ENCODE results near the gene CAPN9. TPM values are rescaled to one million over a fixed set of nuclear protein-coding genes. Genes with fewer than 3 reads are reported as not detected.

CAPN9 gene
- total RNA-seq, 1 donor from 2014 or later: 0.78 TPM

GRCh38 chr1:230823426-230823825, 76.2 kb downstream of the CAPN9 start:
- H3K4me3 Mint-ChIP-seq: no peak overlapping the region
- H3K4me1 Mint-ChIP-seq: peaks cover 26% of the 10 kb centered on the region
- H3K27me3 Mint-ChIP-seq (ENCODE audit: low read depth): no peaks in the 10 kb centered on the region
- no peak for TF ChIP-seq CTCF (IDR thresholded peaks at IDR 0.05; ENCODE audit: unreplicated experiment)
- peaks cover 2% of the 10 kb centered on the region for H3K36me3 Mint-ChIP-seq
- no peaks in the 10 kb centered on the region for H3K9me3 Mint-ChIP-seq
- DNase-seq (ENCODE audit: low spot score in 2 of 2, unreplicated experiment in 2 of 2): no peak
- H3K27ac Mint-ChIP-seq: no peak overlapping the region

GRCh38 chr1:230823931-230824381, 76.8 kb downstream of the CAPN9 start:
- Mint-ChIP-seq H3K27ac (no peak overlapping the region), H3K4me1 (peaks cover 26% of the 10 kb centered on the region), H3K4me3 (no peak overlapping the region), H3K36me3 (peaks cover 2% of the 10 kb centered on the region), H3K27me3 (ENCODE audit: low read depth) (no peaks in the 10 kb centered on the region), H3K9me3 (no peaks in the 10 kb centered on the region)
- DNase-seq (ENCODE audit: low spot score in 2 of 2, unreplicated experiment in 2 of 2): no peak
- TF ChIP-seq CTCF (IDR thresholded peaks at IDR 0.05; ENCODE audit: unreplicated experiment): no peak

GRCh38 chr1:230824551-230824918, 77.3 kb downstream of the CAPN9 start:
- TF ChIP-seq CTCF (IDR thresholded peaks at IDR 0.05; ENCODE audit: unreplicated experiment): no peak
- DNase-seq (ENCODE audit: low spot score in 2 of 2, unreplicated experiment in 2 of 2): no peak
- peaks cover 2% of the 10 kb centered on the region for H3K36me3 Mint-ChIP-seq
- peak overlapping the region; percentile 44 for H3K27ac Mint-ChIP-seq
- H3K9me3 Mint-ChIP-seq: no peaks in the 10 kb centered on the region
- H3K4me1 Mint-ChIP-seq: peaks cover 26% of the 10 kb centered on the region
- no peak overlapping the region for H3K4me3 Mint-ChIP-seq
- no peaks in the 10 kb centered on the region for H3K27me3 Mint-ChIP-seq (ENCODE audit: low read depth)

- H3K27me3 Mint-ChIP-seq (ENCODE audit: low read depth): no peaks in the 10 kb centered on the region
These were observed 77.9 kb downstream of the CAPN9 start for GRCh38 chr1:230824919-230825721.

GRCh38 chr1:230825761-230826160, 78.6 kb downstream of the CAPN9 start:
- peaks cover 3% of the 10 kb centered on the region for H3K9me3 Mint-ChIP-seq
- TF ChIP-seq CTCF (IDR thresholded peaks at IDR 0.05; ENCODE audit: unreplicated experiment): no peak
- H3K4me1 Mint-ChIP-seq: peaks cover 26% of the 10 kb centered on the region
- H3K27me3 Mint-ChIP-seq (ENCODE audit: low read depth): no peaks in the 10 kb centered on the region
- H3K27ac Mint-ChIP-seq: peak overlapping the region; percentile 18
- peaks cover 3% of the 10 kb centered on the region for H3K36me3 Mint-ChIP-seq
- no peak for DNase-seq (ENCODE audit: low spot score in 2 of 2, unreplicated experiment in 2 of 2)
- no peak overlapping the region for H3K4me3 Mint-ChIP-seq

More at GRCh38 chr1:230824919-230825721, 77.9 kb downstream of the CAPN9 start:
- Mint-ChIP-seq H3K36me3 (peaks cover 2% of the 10 kb centered on the region), H3K4me1 (peaks cover 26% of the 10 kb centered on the region), H3K9me3 (no peaks in the 10 kb centered on the region), H3K27ac (peak overlapping the region; percentile 18), H3K4me3 (no peak overlapping the region)
- TF ChIP-seq CTCF (IDR thresholded peaks at IDR 0.05; ENCODE audit: unreplicated experiment): no peak
- DNase-seq (ENCODE audit: low spot score in 2 of 2, unreplicated experiment in 2 of 2): no peak
